ENCODE data around the gene SPTLC3. TPM values are rescaled to one million over a fixed set of nuclear protein-coding genes. Genes with fewer than 3 reads are reported as not detected.

Gene SPTLC3
- total RNA-seq, 1 experiment from 2014 or later: 31.5 TPM

GRCh38 chr20:13158369-13158768, 149.6 kb downstream of the SPTLC3 start:
- BruUV-seq (replicated peaks): no TSS peak
- Mint-ChIP-seq H3K4me1 (ENCODE audit: low read depth, unreplicated experiment) (no peaks in the 10 kb centered on the region), H3K27me3 (ENCODE audit: insufficient read depth, unreplicated experiment) (no peaks in the 10 kb centered on the region), H3K9me3 (ENCODE audit: unreplicated experiment) (no peaks in the 10 kb centered on the region), H3K27ac (ENCODE audit: unreplicated experiment) (no peak overlapping the region), H3K4me3 (ENCODE audit: unreplicated experiment) (no peak overlapping the region), H3K36me3 (ENCODE audit: insufficient read depth, unreplicated experiment) (no peaks in the 10 kb centered on the region)
- intact Hi-C loops (cut with micrococcal nuclease; ENCODE audit: unreplicated experiment): no loop called here
- no peak for TF ChIP-seq CTCF (IDR thresholded peaks at IDR 0.05; ENCODE audit: insufficient read depth in 1 of 2, low read depth in 1 of 2, low read length in 1 of 2, severe bottlenecking in 1 of 2, unreplicated experiment in 1 of 2)
- no peaks in the 10 kb centered on the region for H3K9me3 ChIP-seq
- no peak for DNase-seq
- no peaks in the 10 kb centered on the region for H3K27me3 ChIP-seq (replicated peaks; ENCODE audit: control insufficient read depth, insufficient read depth, low read length)
- no peaks in the 10 kb centered on the region for H3K4me1 ChIP-seq
- peaks cover 13% of the 10 kb centered on the region for H3K36me3 ChIP-seq (ENCODE audit: control insufficient read depth, insufficient read depth, low read length)
- ChIA-PET POLR2A (no interaction called here), CTCF (no interaction called here)
- no peak overlapping the region for H3K4me3 ChIP-seq (ENCODE audit: low read depth, low read length)

- H3K4me3 ChIP-seq (ENCODE audit: low read depth, low read length): no peak overlapping the region
- ChIA-PET CTCF (interaction anchor here (0.5 to 0.8 kb wide), 2 partner anchors 93 to 971 kb away, joined by 3 read pairs; no protein-coding TSS in a partner anchor), POLR2A (no interaction called here)
- no peak for DNase-seq
- H3K4me3 Mint-ChIP-seq (ENCODE audit: unreplicated experiment): no peak overlapping the region
- H3K4me1 ChIP-seq: no peaks in the 10 kb centered on the region
- TF ChIP-seq CTCF (IDR thresholded peaks at IDR 0.05; ENCODE audit: insufficient read depth in 1 of 2, low read depth in 1 of 2, low read length in 1 of 2, severe bottlenecking in 1 of 2, unreplicated experiment in 1 of 2): no peak
- intact Hi-C loops (cut with micrococcal nuclease; ENCODE audit: unreplicated experiment): no loop called here
- no peaks in the 10 kb centered on the region for H3K36me3 Mint-ChIP-seq (ENCODE audit: insufficient read depth, unreplicated experiment)
- no peak overlapping the region for H3K27ac Mint-ChIP-seq (ENCODE audit: unreplicated experiment)
- H3K4me1 Mint-ChIP-seq (ENCODE audit: low read depth, unreplicated experiment): no peaks in the 10 kb centered on the region
- no peaks in the 10 kb centered on the region for H3K9me3 Mint-ChIP-seq (ENCODE audit: unreplicated experiment)
- H3K36me3 ChIP-seq (ENCODE audit: control insufficient read depth, insufficient read depth, low read length): peaks cover 6% of the 10 kb centered on the region
- no peaks in the 10 kb centered on the region for H3K27me3 Mint-ChIP-seq (ENCODE audit: insufficient read depth, unreplicated experiment)
- H3K27me3 ChIP-seq (replicated peaks; ENCODE audit: control insufficient read depth, insufficient read depth, low read length): no peaks in the 10 kb centered on the region
- no TSS peak for BruUV-seq (replicated peaks)
- H3K9me3 ChIP-seq: no peaks in the 10 kb centered on the region
These were observed 151.1 kb downstream of the SPTLC3 start for GRCh38 chr20:13159889-13160288.

GRCh38 chr20:13165203-13165602, 156.4 kb downstream of the SPTLC3 start:
- no peak for TF ChIP-seq CTCF (IDR thresholded peaks at IDR 0.05; ENCODE audit: insufficient read depth in 1 of 2, low read depth in 1 of 2, low read length in 1 of 2, severe bottlenecking in 1 of 2, unreplicated experiment in 1 of 2)
- CTCF ChIA-PET: no interaction called here
- H3K4me1 Mint-ChIP-seq (ENCODE audit: low read depth, unreplicated experiment): no peaks in the 10 kb centered on the region
- H3K27ac Mint-ChIP-seq (ENCODE audit: unreplicated experiment): no peak overlapping the region
- Histone ChIP-seq H3K27me3 (replicated peaks; ENCODE audit: control insufficient read depth, insufficient read depth, low read length) (no peaks in the 10 kb centered on the region), H3K9me3 (peaks cover 8% of the 10 kb centered on the region; the same call in 1 of the 2 replicates), H3K36me3 (ENCODE audit: control insufficient read depth, insufficient read depth, low read length) (peaks cover 3% of the 10 kb centered on the region; the same call in 1 of the 2 replicates), H3K4me1 (no peaks in the 10 kb centered on the region), H3K4me3 (ENCODE audit: low read depth, low read length) (no peak overlapping the region)
- POLR2A ChIA-PET: no interaction called here
- H3K36me3 Mint-ChIP-seq (ENCODE audit: insufficient read depth, unreplicated experiment): peaks cover 5% of the 10 kb centered on the region
- no peak for DNase-seq
- H3K27me3 Mint-ChIP-seq (ENCODE audit: insufficient read depth, unreplicated experiment): no peaks in the 10 kb centered on the region
- TSS peak; percentile 9 for BruUV-seq (replicated peaks)
- intact Hi-C loops (cut with micrococcal nuclease; ENCODE audit: unreplicated experiment): no loop called here
- H3K9me3 Mint-ChIP-seq (ENCODE audit: unreplicated experiment): peaks cover 20% of the 10 kb centered on the region
- no peak overlapping the region for H3K4me3 Mint-ChIP-seq (ENCODE audit: unreplicated experiment)
